Pancreas (tissue), 10 donors: ENCODE results near the gene FNIP1. TPM values are rescaled to one million over a fixed set of nuclear protein-coding genes. Genes with fewer than 3 reads are reported as not detected.
A peak's percentile ranks its signal among the peaks of the same experiment; 100 is the strongest.

Experiments
- ATAC-seq, 4 donors: fragments of 200-7000 bp; cut with Tn5 transposase; one replicate each; pipeline versions ENCODE4 v1.8.0 to v1.9.1; 2020; ENCODE audit warnings: mild to moderate bottlenecking in 4 of 4, moderate library complexity in 4 of 4
- DNase-seq, 6 donors: peaks; one replicate each; pipeline ENCODE4 v3.0.0-alpha.2; 2020
- FAIRE-seq: peaks from 2 replicates; lab custom pipeline; 2012; peaks lifted over from hg19 to GRCh38; lab: Jason Lieb, UNC
- H3K27ac ChIP-seq, 4 donors: fragments of 200-600 bp; sonication (generic); 1 replicate in 3 of 4; 2 replicates in 1 of 4; pipeline versions ENCODE4 v1.5.0 to v1.8.0; 2020
- H3K27me3 ChIP-seq, 4 donors: fragments of 200-600 bp; one replicate each; pipeline ENCODE4 v1.8.0; 2021
- H3K36me3 ChIP-seq, 3 donors: fragments of 200-600 bp; sonication (generic) in 1 of 3; one replicate each; pipeline versions ENCODE4 v1.5.0 to v1.8.0; 2020 to 2021
- H3K4me1 ChIP-seq, 3 donors: fragments of 200-600 bp; one replicate each; pipeline ENCODE4 v1.8.0; 2021
- H3K4me3 ChIP-seq, 4 donors: fragments of 200-600 bp; sonication (generic) in 2 of 4; one replicate each; pipeline versions ENCODE4 v1.5.0 to v1.8.0; 2020 to 2021
- H3K9me3 ChIP-seq, 4 donors: fragments of 200-600 bp; one replicate each; pipeline ENCODE4 v1.8.0; 2021
- CTCF ChIP-seq, 4 donors: fragments of 200-600 bp; sonication (generic) in 3 of 4; IDR thresholded peaks; one replicate each; pipeline versions ENCODE4 v1.5.0 to v1.8.0; 2021; ENCODE audit warnings: antibody characterized with exemption in 4 of 4
- WGBS, 2 donors: extraction: QIAGEN DNeasy Blood & Tissue Kit; methylation state at CpG; one replicate each; pipeline ENCODE4 v1.1.7; 2013; 5-methylcytosine and 5-hydroxymethylcytosine counted together
- intact Hi-C, 3 donors: fragments of 100-400 bp; cut with DNase I; formaldehyde crosslinking; loops; one replicate each; pipeline versions ENCODE4 v1.11.1 to v1.14.2; 2022
- polyA plus RNA-seq, 2 donors: library from polyadenylated mRNA; stranded (reverse); fragments of 200-250 nt; gene quantifications; one replicate each; pipeline ENCODE4 v1.2.3, GENCODE V29; 2013
- total RNA-seq, 6 donors: library from RNA; stranded (reverse); fragmentation: NEBNext Ultra II Directional in 4 of 6; extraction: Animal tissue kit (Norgen Biotek cat#: 25700) in 4 of 6; gene quantifications; one replicate each; pipeline versions ENCODE4 v1.2.1 to v1.2.4, GENCODE V29; 2021 to 2023
- donor health status: healthy with polysubstance abuse.
- donor health status: DM: no; HTN: no; CAD: no; lungs with moderate emphysema.
- donor health status: DM: no; HTN: no; CAD: no.
- donor health status: control.
- donor health status: control.
- donor health status: Bipolar disorder and iron deficiency.
- donor health status: DM: yes; HTN: yes; CAD: no.
- donor health status: DM: no; HTN: no; CAD: no.
- donor health status: DM: no; HTN: no; CAD: no.
- donor health status: DM: yes; HTN: yes; CAD: no.

Gene FNIP1
- total and polyA plus RNA-seq, 8 donors = 2.7 to 20.9 (median 12.0) TPM

GRCh38 chr5:131825404-131826013 is 28.7 kb upstream of the FNIP1 start:
- Histone ChIP-seq H3K36me3 (no peaks in the 10 kb centered on the region), H3K4me1 (no peaks in the 10 kb centered on the region), H3K4me3 (no peak overlapping the region), H3K9me3 (no peaks in the 10 kb centered on the region), H3K27me3 (no peaks in the 10 kb centered on the region), H3K27ac (no peak overlapping the region)
- TF ChIP-seq CTCF (IDR thresholded peaks at IDR 0.05) = no peak
- FAIRE-seq (no peak), ATAC-seq (no peak), DNase-seq (no peak)
- 61 to 67% methylated on average over 2 of the region's 2 CpGs for WGBS, 2 donors
- intact Hi-C loops = no loop called here

- Histone ChIP-seq H3K27me3 (no peaks in the 10 kb centered on the region), H3K4me1 (no peaks in the 10 kb centered on the region), H3K9me3 (no peaks in the 10 kb centered on the region), H3K36me3 (no peaks in the 10 kb centered on the region), H3K27ac (no peak overlapping the region), H3K4me3 (no peak overlapping the region)
- FAIRE-seq (no peak), ATAC-seq (no peak), DNase-seq (no peak)
- intact Hi-C loops = no loop called here
- no peak for TF ChIP-seq CTCF (IDR thresholded peaks at IDR 0.05)
- 87 to 97% methylated on average over 1 of the region's 1 CpG for WGBS, 2 donors
Observed at GRCh38 chr5:131824631-131825030, 27.8 kb upstream of the FNIP1 start.

- no peak for DNase-seq
- TF ChIP-seq CTCF (IDR thresholded peaks at IDR 0.05) = no peak
- Histone ChIP-seq H3K27me3 (no peaks in the 10 kb centered on the region), H3K4me1 (no peaks in the 10 kb centered on the region), H3K27ac (no peak overlapping the region), H3K36me3 (no peaks in the 10 kb centered on the region), H3K4me3 (no peak overlapping the region), H3K9me3 (no peaks in the 10 kb centered on the region)
- WGBS, 2 donors = 85 to 89% methylated on average over 1 of the region's 1 CpG
- ATAC-seq = no peak
- intact Hi-C loops = no loop called here
- FAIRE-seq = no peak
Observed at GRCh38 chr5:131821221-131821620, 24.4 kb upstream of the FNIP1 start.

- no peaks in the 10 kb centered on the region for H3K9me3 ChIP-seq
- no peak for TF ChIP-seq CTCF (IDR thresholded peaks at IDR 0.05)
- FAIRE-seq (no peak), ATAC-seq (no peak), DNase-seq (no peak)
- intact Hi-C loops = no loop called here
- H3K27me3 ChIP-seq = no peaks in the 10 kb centered on the region
- no peak overlapping the region for H3K4me3 ChIP-seq
- no peaks in the 10 kb centered on the region for H3K36me3 ChIP-seq
- 82 to 87% methylated on average over 2 of the region's 2 CpGs for WGBS, 2 donors
- H3K27ac ChIP-seq = no peak overlapping the region
- no peaks in the 10 kb centered on the region for H3K4me1 ChIP-seq
Observed at GRCh38 chr5:131818001-131818724, 21.3 kb upstream of the FNIP1 start.

GRCh38 chr5:131814990-131815389 is 18.2 kb upstream of the FNIP1 start:
- TF ChIP-seq CTCF (IDR thresholded peaks at IDR 0.05) = no peak
- Histone ChIP-seq H3K36me3 (no peaks in the 10 kb centered on the region), H3K4me1 (no peaks in the 10 kb centered on the region), H3K4me3 (no peak overlapping the region), H3K27ac (no peak overlapping the region), H3K27me3 (no peaks in the 10 kb centered on the region), H3K9me3 (no peaks in the 10 kb centered on the region)
- 53 to 59% methylated on average over 2 of the region's 2 CpGs for WGBS, 2 donors
- peak in 1 of 4 donors; percentile 41 for ATAC-seq
- intact Hi-C loops = no loop called here
- DNase-seq = no peak
- FAIRE-seq = no peak
